Measurements from ENCODE around the gene ELOVL2.
"Not testable (repeated sequence)": the region's sequence is repeated elsewhere in the genome, so short reads cannot be mapped to it uniquely, and the experiment has no call there.

The ELOVL2 gene, protein sequence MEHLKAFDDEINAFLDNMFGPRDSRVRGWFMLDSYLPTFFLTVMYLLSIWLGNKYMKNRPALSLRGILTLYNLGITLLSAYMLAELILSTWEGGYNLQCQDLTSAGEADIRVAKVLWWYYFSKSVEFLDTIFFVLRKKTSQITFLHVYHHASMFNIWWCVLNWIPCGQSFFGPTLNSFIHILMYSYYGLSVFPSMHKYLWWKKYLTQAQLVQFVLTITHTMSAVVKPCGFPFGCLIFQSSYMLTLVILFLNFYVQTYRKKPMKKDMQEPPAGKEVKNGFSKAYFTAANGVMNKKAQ

DNA sequence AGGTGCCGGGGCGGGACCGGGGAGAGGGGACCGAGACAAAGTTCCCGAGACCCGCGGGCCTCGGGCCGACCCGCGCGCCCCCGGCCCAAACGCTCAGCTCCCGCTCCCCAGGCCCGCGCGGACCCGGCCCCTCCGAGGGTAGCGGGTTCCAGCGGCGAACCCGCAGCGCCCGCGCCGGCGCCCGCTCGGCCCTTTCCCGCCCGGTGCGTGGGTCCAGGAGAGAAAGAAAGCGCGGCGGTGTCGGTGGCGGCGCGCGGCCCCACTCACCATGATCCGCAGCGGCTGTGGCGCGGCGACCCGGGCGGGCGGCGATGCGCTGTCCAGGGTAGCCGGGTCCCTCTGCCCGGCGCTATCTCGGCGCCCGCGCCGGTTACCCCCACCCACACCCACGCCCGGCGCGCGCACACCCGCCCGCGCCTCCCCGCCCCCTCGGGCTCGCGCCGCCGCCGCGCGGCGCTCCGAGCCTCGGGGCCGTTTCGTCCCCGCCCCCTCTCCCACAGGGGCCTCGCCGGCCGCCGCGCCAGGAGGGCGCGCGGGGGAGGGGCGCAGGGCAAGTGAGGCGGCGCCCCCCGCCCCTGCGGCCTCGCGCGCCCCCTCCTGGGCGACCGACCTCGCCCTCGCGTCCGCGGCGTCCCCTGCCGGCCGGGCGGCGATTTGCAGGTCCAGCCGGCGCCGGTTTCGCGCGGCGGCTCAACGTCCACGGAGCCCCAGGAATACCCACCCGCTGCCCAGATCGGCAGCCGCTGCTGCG, at the start of gene ELOVL2:
ELOVL2 (minus strand) TSS at position 345 of the 751 bp plus-strand sequence; CDS start at position 270, 75 bp downstream.
- peak; percentile 84 for DNase-seq (ENCODE audit: low spot score)

DNA sequence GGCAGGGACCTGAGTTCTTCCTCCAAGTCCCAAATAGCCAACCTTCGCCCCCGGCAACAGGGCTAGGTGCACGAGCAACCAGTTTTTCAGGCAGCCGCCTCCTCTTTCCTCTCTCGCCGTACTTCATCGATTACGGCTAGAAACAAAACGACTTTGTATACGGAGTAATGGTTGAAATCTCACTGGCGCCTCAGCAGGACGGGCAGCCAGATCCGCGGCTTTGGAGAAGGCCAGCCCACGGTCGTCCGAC, 49.2 kb upstream of the ELOVL2 start:
- DNase-seq (ENCODE audit: low spot score): no peak

DNA sequence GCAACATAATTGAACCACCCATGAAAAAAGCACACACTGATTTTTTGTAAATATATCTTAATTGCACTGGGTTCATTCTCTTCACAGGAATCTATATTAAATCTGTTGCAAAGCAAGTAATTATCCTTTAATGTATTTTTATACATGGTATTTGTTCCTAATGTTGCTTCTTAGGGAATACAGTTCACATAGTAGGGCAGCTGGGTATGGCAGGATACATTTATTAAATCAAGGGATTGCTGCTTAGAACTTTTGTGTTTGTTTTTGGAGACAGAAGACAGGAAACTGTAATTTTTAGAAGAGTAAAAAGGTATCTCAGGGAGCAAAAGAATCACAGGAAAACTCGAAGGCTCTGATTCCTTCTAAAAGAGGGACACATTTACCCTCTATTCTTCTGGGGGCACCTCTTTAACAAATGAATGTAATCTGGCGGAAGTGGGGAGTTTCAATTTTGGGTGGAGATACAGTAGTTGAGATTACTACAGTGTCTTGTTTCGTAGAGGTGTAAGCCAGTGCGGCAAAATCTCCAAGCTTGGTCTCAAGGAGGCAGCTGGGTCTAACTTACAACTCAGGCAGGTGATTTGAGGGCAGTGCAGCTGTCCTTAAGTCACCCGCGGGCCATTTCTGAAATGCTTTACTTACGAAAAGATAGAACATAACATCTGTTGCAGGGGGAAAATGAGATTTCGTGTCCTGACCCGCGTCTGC, 48.7 kb upstream of the ELOVL2 start:
- DNase-seq (ENCODE audit: low spot score): no peak

DNA sequence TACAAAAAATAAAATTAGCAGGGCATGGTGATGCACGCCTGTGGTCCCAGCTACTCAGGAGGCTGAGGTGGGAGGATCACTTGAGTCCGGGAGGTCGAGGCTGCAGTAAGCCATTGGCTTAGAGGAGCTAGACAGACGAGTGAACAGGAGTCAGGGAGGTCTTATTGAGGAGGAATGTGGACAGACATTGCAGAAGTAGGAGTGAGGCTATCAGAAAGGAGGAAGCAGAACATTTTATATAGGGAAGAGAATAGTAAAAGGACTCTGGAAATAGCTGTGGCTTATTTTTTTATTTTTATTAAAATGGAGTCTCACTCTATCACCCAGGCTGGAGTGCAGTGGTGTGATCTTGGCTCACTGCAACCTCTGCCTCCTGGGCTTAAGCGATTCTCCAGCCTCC, 47.0 kb upstream of the ELOVL2 start:
- not testable (repeated sequence) for DNase-seq (ENCODE audit: low spot score)

DNA sequence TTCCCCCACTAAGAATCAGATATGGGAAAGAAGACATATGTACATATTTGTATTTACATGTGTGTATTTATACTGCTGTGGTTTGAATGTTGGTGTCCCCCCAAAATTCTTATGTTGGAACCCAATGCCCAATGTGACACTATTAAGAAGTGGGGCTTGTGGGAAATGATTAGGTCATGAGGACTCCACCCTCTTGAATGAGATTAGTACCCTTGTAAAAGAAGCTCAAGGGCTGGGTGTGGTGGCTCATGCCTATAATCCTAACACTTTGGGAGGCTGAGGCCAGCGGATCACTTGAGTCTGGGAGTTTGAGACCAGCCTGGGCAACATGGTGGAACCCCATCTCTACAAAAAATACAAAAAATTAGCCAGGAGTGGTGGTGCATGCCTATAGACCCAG, 45.6 kb upstream of the ELOVL2 start:
- no peak for DNase-seq (ENCODE audit: low spot score)

DNA sequence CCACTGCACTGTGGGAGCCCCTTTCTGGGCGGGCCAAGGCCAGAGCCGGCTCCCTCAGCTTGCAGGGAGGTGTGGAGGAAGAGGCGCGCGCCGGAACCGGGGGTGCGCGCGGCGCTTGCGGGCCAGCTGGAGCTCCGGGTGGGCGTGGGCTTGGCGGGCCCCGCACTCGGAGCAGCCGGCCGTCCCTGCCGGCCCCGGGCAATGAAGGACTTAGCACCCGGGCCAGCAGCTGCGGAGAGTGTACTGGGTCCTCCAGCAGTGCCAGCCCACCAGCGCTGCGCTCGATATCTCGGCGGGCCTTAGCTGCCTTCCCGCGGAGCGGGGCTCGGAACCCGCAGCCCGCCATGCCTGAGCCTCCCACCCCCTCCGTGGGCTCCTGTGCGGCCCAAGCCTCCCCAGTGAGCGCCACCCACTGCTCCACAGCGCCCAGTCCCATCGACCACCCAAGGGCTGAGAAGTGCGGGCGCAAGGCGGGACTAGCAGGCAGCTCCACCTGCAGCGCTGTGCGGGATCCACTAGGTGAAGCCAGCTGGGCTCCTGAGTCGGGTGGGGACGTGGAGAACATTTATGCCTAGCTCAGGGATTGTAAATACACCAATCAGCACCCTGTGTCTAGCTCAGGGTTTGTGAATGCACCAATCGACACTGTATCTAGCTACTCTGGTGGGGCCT, 43.2 kb upstream of the ELOVL2 start:
- DNase-seq (ENCODE audit: low spot score): not testable (repeated sequence)

DNA sequence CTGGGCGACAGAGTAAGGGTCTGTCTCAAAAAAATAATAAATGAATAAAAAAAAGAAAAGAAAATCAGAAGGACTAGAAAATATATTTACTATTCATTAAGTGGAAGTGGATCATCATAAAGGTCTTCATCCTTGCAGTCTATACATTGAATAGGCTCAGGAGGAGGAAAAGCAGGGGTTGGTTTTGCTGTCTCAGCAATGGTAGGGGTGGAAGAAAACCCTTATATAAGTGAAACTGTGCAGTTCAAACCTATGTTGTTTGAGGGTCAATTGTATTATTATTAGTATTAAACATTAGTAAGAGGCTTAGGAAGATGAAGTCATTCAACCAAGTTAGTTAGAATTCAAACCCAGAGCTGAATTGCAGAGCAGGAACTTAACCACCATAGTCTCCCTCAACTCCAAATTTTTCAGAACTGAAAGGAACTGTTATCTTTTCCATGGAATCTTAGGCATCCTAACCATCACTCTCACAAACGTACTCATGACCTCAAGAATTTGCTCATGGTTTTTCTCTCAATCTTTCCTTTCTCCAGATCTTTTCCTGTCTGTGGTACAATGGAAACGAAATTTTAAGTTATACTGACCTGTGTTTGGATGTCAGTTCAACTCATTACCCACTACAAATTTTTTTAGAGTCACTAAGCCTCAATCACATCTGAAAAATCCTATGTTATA, 41.8 kb upstream of the ELOVL2 start:
- peak; percentile 80 for DNase-seq (ENCODE audit: low spot score)

DNA sequence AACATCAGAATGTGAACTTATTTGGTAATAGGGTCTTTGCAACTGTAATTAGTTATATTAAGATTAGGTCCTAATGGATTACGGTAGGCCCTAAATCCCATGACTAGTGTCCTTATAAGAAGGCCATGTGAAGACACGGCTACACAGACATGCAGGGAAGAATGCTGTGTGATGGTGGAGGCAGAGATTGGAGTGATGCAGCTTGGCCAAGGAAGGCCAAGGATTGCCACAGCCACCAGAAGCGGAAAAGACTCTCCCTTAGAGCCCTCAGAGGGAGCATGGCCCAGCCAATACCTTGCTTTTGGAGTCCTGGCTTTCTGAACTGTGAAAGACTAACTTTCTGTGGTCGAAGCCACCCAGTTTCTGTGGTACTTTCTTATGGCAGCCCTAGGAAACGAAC, 39.9 kb upstream of the ELOVL2 start:
- no peak for DNase-seq (ENCODE audit: low spot score)

DNA sequence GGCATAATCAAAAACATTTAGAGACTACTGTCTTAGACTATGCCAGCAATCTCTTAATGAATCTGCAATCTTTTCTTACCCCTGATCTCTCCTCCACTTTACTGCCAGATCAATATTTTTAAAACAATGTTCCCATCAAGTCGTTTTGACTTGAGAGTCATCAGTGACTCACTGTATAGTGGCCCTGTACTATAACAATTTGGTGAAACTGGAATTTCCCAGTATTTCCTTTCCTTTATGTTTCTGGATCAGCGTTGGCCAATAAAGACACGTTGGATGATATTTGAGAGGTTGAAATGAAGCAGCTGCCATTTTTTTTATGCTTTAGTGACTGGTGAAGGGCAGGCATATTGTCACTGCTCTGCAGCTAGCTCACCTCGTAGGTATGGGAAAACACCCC, 39.4 kb upstream of the ELOVL2 start:
- no peak for DNase-seq (ENCODE audit: low spot score)

DNA sequence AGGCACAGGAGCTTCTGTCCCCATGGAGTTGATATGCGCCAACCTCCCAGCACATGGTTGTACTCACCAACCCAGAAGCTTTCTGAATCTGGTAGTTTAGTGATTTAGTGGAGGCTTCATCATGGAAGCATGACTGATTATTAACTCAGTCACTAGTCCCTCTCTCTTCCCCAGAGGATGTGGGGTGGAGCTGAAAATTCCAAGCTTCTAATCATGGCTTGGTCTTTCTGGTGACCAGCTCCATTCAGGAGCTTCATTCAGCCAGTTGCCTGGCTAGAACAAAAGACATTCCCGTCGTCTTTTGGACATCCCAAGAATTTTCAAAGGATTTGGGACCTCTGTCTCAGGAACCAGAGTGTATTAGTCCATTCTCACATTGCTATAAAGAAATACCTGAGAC, 36.2 kb upstream of the ELOVL2 start:
- DNase-seq (ENCODE audit: low spot score): no peak

DNA sequence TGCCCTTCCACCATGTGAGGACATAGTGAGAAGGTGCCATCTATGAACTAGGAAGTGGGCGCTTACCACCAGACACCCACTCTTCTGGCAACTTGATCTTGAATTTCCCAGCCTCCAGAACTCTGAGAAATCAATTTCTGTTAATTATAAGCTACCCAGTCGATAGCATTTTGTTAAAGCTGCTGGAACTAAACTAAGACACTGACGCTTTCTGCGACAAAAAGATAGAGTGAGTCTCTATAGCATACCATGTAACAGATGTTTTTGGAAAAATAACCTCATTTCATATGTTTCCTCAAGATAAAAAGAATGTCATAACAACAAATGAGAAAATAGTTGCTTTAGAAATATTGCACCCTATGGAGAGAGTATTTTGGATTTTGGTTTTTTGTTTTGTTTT, 34.2 kb upstream of the ELOVL2 start:
- no peak for DNase-seq (ENCODE audit: low spot score)

DNA sequence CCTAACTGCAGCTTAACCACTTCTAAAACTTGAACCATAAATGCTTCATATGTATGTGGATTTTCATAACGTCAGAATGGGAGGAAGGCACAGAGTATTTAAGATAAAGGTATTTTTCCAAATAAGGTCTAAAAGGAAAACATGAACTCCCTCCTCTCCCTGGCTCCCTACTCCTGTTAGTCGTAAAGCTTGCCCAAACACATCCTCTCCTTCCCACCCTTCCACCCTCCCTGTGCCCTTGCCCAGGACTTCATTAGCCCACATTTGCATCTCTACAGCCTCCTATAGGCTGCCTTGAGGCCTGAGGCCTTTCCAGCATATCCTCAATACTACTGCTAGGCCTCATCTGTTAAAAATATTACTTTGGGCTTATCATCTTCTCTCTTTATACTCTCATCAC, 32.4 kb upstream of the ELOVL2 start:
- no peak for DNase-seq (ENCODE audit: low spot score)

DNA sequence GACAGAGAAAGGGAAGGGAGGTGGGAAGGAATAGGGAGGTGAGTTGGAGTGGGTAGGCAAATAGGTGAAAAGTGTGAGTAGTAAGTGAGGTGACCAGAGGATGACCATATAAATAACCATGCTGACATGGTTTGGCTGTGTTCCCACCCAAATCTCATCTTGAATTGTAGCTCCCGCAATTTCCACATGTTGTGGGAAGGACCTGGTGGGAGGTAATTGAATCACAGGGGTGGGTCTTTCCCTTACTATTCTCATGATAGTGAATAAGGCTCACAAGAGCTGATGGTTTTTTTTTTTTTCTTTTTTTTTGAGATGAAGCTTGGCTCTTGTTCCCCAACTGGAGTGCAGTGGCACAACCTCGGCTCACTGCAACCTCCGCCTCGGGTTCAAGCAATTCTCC, 28.0 kb upstream of the ELOVL2 start:
- no peak for DNase-seq (ENCODE audit: low spot score)

DNA sequence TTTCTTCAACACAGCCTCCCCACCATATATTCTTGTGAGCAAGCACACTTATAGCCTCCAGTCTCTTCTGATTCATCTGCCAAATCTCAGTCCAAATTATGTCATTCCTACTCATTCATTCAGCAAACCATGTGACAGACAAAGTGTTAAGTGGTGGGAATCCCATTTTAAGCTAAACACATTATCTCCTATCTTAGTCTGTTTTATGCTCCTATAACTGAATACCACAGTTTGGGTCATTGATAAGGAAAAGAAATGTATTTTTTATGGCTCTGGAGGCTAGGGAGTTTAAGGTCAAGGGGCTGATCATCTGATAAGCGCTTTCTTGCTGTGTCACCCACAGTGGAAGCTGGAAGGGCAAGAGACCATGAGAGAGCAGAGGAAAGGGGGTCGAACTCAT, 25.7 kb upstream of the ELOVL2 start:
- no peak for DNase-seq (ENCODE audit: low spot score)

DNA sequence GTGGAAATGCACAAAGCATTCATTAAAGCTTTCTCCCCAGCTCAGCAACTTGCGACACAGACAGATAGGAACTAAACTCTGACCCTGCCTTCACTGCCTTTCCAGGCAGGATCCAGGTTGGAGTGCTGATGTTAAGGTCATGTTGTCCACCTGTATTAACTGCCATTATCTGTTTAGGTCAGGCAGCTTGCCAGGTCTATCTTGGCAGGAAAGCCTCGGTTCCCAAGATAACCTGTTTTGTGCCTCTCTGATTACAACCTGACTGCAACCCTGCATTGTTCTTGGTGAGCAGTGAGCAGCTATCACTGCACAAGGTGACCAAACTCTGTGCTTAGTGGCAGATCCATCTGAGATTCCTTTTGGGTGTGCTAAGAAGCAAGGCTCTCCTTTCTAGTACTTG, 23.2 kb upstream of the ELOVL2 start:
- no peak for DNase-seq (ENCODE audit: low spot score)

DNA sequence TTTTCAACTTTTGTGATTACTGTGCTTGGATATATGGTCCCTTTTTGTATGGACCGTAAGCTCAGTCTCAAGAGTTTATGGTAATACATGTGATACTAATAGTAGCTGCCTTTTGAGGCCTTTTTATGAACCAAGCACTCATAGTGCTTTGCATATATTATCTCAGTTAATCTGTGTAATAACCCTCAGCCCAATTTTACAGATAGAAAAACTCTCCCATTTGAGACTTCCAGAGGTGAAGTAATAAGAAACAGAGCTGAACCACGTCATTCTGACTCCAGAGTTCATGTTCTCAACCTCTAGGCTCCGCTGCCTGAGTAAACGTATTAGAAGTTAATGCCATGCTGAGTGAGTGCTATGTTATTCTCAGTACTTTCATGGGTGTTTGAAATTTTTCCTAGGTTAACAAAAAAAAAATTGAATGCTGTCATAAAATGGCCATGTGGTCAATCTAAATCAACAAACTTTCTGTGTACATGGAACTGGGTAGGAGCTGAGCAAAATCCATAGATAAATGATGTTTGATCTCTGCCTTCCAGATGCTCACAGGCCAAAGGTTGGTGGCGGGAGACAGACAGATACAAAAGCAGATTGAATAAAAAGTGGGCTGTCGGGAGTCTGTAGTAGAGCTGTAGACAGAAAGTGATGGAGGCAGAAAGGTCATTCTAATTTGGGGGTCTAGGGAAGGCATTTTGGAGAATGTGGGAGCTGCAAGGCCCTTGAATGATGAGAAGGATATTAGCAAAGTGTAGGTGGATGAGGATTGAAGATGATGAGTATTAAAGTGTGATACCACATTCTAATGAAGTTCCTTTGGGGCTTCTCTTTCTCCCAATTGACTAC, 22.6 kb upstream of the ELOVL2 start:
- no peak for DNase-seq (ENCODE audit: low spot score)

DNA sequence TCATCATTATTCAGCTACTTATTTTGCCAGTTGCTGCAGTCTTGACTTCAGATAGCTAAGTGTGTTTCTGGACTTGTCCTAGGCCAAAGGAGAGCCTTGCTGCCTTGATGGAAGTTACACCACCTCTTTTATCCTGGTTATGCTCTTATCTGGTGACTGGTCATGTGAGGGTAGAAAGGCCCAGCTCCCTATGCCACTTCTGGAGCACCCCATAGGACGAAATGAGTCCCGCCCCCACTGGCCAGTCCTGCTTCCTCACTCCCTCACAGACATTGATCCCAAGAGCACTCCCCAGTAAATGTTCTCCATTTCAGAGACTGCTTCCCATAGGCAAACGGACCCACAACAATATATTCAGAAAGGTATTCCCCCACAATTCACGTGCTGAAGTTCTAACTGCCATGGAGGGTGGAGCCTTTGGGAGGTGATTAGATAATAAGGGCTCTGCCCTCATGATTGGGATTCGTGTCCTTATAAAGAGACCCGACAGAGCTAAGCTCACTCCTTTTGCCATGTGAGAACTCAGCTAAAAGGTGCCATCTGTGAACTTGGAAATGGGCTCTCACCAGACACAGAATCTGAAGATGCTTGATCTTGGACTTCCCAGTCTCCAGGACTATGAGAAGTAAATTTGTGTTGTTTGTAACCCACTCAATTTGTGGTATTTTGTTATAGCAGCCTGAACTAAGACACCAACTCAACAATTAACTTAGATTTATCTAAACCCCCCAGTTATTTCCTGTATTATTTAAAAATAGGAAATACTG, 21.5 kb upstream of the ELOVL2 start:
- no peak for DNase-seq (ENCODE audit: low spot score)

DNA sequence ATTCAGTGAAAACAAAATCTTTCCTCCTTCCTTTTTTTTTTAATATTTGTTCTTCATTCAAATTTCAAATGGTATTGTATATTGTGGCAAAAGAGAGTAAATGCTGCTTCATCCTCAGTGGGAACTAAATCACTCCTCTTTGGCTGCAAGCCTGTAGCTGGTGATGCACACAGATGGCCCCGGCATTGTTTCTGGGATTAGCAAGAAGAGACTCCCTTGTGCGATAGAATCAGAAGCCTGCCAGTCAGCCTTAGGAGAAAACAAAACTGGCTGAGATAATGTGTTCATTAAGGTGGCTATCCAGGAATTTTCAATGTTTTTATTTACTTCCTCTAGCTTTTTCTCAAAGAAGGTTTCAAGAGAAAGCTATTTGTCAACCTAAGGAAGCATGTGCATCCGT, 20.7 kb upstream of the ELOVL2 start:
- no peak for DNase-seq (ENCODE audit: low spot score)

DNA sequence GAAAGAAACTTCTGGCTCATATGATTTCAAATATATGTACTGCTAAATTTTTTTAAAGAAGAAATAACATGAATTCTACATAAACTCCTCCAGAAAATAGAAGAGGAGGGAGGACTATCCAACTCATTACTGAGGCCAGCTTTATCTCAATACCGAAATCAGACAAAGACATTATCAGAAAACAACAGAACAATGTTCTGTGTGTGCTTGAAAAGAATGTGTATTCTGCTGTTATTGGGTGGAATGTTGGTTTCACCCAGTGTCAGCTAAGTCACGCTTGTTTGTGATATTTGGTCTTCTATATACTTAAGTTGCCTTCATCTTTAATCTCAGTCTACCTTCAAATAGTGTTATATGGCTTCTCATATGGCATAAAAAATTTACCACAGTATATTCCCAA, 18.6 kb upstream of the ELOVL2 start:
- DNase-seq (ENCODE audit: low spot score): no peak

DNA sequence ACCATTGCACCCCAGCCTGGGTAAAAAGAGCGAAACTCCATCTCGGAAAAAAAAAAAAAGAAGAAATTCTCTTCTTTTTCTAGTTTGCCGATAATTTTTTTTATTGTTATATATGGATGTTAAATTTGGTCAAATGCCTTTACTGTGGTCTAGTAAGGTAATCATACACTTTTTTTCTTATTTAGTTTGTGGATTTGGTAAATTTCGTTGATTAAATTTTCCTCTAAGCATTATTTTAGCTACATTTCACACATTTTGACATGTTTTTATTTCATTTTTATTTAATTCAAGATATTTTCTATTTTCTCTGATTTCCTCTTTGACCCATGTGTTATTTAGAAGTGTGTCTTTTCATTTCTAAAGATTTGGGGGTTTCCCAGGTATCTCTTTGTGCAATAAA, 18.0 kb upstream of the ELOVL2 start:
- no peak for DNase-seq (ENCODE audit: low spot score)

DNA sequence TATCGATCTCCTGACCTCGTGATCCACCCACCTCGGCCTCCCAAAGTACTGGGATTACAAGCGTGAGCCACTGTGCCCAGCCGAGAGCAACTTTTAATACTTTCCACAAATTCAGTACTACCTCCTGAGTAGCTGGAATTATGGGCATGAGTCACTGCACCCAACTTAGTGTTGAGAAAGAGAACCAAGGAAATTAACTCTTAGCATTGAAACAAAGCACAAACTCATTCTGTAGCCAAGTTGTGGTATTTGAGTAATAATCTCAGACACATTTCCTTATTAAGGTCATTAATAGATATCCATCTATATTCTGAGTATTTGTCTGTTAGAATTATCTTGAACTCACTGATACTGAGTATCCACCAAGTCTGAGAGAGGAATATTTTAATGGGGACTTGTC, 14.3 kb upstream of the ELOVL2 start:
- no peak for DNase-seq (ENCODE audit: low spot score)

Measured in GM03348 (cell line).